Neural progenitor cell (in vitro differentiated cells): ENCODE results near the gene TSPAN33. TPM values are rescaled to one million over a fixed set of nuclear protein-coding genes. Genes with fewer than 3 reads are reported as not detected.

Experiments used
- DNase-seq: peaks from one replicate; pipeline ENCODE4 v3.0.0-alpha.2; 2016; ENCODE audit warnings: low spot score
- H2AFZ ChIP-seq: fragments of 200-600 bp; sonication (generic); replicated peaks from 2 replicates; pipeline ENCODE4 v1.6.1; 2016; ENCODE audit warnings: antibody characterized with exemption
- H3F3A ChIP-seq: fragments of 200-600 bp; sonication (generic); 2 replicates; pipeline ENCODE4 v1.6.1; 2016; ENCODE audit warnings: antibody characterized with exemption, low read depth
- H3K27ac ChIP-seq: fragments of 200-600 bp; sonication (generic); 2 replicates; pipeline ENCODE4 v1.5.1; 2016; ENCODE audit warnings: mild to moderate bottlenecking
- H3K27me3 ChIP-seq: fragments of 200-600 bp; sonication (generic); 2 replicates; pipeline ENCODE4 v1.6.1; 2016; ENCODE audit warnings: mild to moderate bottlenecking, moderate library complexity
- H3K36me3 ChIP-seq: fragments of 200-600 bp; sonication (generic); 2 replicates; pipeline ENCODE4 v1.5.1; 2016
- H3K4me1 ChIP-seq: fragments of 200-600 bp; sonication (generic); 2 replicates; pipeline ENCODE4 v1.6.1; 2016; ENCODE audit warnings: mixed run types
- H3K4me2 ChIP-seq: fragments of 200-600 bp; sonication (generic); 2 replicates; pipeline ENCODE4 v1.6.1; 2016
- H3K4me3 ChIP-seq: fragments of 200-600 bp; sonication (generic); 2 replicates; pipeline ENCODE4 v1.5.1; 2016
- H3K79me2 ChIP-seq: fragments of 200-600 bp; sonication (generic); 2 replicates; pipeline ENCODE4 v1.6.1; 2016; ENCODE audit warnings: low read depth
- H3K9ac ChIP-seq: fragments of 200-600 bp; sonication (generic); 2 replicates; pipeline ENCODE4 v1.6.1; 2016
- H3K9me3 ChIP-seq: fragments of 200-600 bp; sonication (generic); 2 replicates; pipeline ENCODE4 v1.5.1; 2016; ENCODE audit warnings: low read depth
- H4K20me1 ChIP-seq: fragments of 200-600 bp; sonication (generic); 2 replicates; pipeline ENCODE4 v1.6.1; 2016; ENCODE audit warnings: low read depth
- H3K27ac Mint-ChIP-seq: 3 replicates; pipeline ENCODE4 v1.8.0; 2021; ENCODE audit warnings: mixed read lengths
- H3K27me3 Mint-ChIP-seq: 2 replicates; pipeline ENCODE4 v1.8.0; 2022; ENCODE audit warnings: low read depth, mild to moderate bottlenecking, inconsistent platforms, moderate library complexity, mixed read lengths; ENCODE audit not compliant: insufficient read depth
- H3K36me3 Mint-ChIP-seq: 3 replicates; pipeline ENCODE4 v1.8.0; 2021; ENCODE audit warnings: mixed read lengths
- H3K4me1 Mint-ChIP-seq: 3 replicates; pipeline ENCODE4 v1.8.0; 2021; ENCODE audit warnings: mixed read lengths
- H3K4me3 Mint-ChIP-seq: 3 replicates; pipeline ENCODE4 v1.8.0; 2021; ENCODE audit warnings: mild to moderate bottlenecking, moderate library complexity, mixed read lengths
- H3K9me3 Mint-ChIP-seq: 3 replicates; pipeline ENCODE4 v1.8.0; 2020; ENCODE audit warnings: mixed read lengths
- EZH2 ChIP-seq: fragments of 200-600 bp; sonication (generic); IDR thresholded peaks from 2 replicates; pipeline ENCODE4 v1.6.1; 2017; ENCODE audit warnings: antibody characterized with exemption, mild to moderate bottlenecking, moderate library complexity
- EZH2phosphoT487 ChIP-seq: fragments of 200-600 bp; sonication (generic); IDR thresholded peaks from 2 replicates; pipeline ENCODE4 v1.6.1; 2017; ENCODE audit warnings: antibody characterized with exemption
- total RNA-seq: library from RNA; depleted of rRNA; stranded (reverse); fragments of >200 nt; gene quantifications from 2 replicates; pipeline ENCODE4 v1.2.3, GENCODE V29; 2015; ENCODE audit warnings: low replicate concordance
- TF ChIP-seq, protein P1 (sequence below): fragments of 200-600 bp; sonication (generic); IDR thresholded peaks from 2 replicates; pipeline ENCODE4 v1.5.1; 2017; ENCODE audit warnings: antibody characterized with exemption, mild to moderate bottlenecking

The TSPAN33 gene
- total RNA-seq, 1 donor from 2014 or later, result 34.5 TPM

DNA sequence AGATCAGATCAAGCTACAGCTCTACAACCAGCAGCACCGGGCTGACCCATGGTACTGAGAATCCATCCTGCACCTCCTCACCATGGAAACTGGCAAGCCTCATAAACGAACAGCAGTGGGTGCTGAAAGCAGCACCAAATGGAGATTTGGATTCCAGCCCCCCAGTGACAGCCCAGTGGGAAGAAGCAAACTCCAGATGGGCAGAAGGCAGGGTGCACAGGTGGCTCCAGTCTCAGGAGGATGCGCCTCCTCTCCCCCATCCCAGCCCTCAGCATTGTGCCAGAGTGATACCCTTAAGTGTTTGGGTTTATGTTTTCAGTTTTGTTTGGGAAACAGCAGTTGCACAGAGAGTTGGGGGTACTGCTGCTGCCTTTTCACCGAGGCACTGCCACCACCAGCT is 23.3 kb downstream of the TSPAN33 start:
- Mint-ChIP-seq H3K4me3 (peak overlapping the region; percentile 76), H3K27me3 (peaks cover 28% of the 10 kb centered on the region), H3K27ac (no peak overlapping the region), H3K4me1 (peaks cover 23% of the 10 kb centered on the region), H3K9me3 (no peaks in the 10 kb centered on the region), H3K36me3 (peaks cover 9% of the 10 kb centered on the region)
- no peaks in the 10 kb centered on the region for H3K79me2 ChIP-seq
- H4K20me1 ChIP-seq, result no peaks in the 10 kb centered on the region
- TF ChIP-seq EZH2phosphoT487, result no peak
- TF ChIP-seq EZH2, result no peak
- TF ChIP-seq, protein P1, sequence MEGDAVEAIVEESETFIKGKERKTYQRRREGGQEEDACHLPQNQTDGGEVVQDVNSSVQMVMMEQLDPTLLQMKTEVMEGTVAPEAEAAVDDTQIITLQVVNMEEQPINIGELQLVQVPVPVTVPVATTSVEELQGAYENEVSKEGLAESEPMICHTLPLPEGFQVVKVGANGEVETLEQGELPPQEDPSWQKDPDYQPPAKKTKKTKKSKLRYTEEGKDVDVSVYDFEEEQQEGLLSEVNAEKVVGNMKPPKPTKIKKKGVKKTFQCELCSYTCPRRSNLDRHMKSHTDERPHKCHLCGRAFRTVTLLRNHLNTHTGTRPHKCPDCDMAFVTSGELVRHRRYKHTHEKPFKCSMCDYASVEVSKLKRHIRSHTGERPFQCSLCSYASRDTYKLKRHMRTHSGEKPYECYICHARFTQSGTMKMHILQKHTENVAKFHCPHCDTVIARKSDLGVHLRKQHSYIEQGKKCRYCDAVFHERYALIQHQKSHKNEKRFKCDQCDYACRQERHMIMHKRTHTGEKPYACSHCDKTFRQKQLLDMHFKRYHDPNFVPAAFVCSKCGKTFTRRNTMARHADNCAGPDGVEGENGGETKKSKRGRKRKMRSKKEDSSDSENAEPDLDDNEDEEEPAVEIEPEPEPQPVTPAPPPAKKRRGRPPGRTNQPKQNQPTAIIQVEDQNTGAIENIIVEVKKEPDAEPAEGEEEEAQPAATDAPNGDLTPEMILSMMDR, result no peak
- no peak overlapping the region for H3K4me3 ChIP-seq
- no peak overlapping the region for H2AFZ ChIP-seq
- H3K4me2 ChIP-seq, result no peak overlapping the region
- H3K27ac ChIP-seq, result no peak overlapping the region
- peaks cover 23% of the 10 kb centered on the region for H3K4me1 ChIP-seq
- DNase-seq, result no peak
- H3K36me3 ChIP-seq, result no peaks in the 10 kb centered on the region
- H3K27me3 ChIP-seq, result peaks cover 9% of the 10 kb centered on the region
- H3F3A ChIP-seq, result peaks cover 31% of the 10 kb centered on the region
- no peaks in the 10 kb centered on the region for H3K9me3 ChIP-seq
- no peak overlapping the region for H3K9ac ChIP-seq

DNA sequence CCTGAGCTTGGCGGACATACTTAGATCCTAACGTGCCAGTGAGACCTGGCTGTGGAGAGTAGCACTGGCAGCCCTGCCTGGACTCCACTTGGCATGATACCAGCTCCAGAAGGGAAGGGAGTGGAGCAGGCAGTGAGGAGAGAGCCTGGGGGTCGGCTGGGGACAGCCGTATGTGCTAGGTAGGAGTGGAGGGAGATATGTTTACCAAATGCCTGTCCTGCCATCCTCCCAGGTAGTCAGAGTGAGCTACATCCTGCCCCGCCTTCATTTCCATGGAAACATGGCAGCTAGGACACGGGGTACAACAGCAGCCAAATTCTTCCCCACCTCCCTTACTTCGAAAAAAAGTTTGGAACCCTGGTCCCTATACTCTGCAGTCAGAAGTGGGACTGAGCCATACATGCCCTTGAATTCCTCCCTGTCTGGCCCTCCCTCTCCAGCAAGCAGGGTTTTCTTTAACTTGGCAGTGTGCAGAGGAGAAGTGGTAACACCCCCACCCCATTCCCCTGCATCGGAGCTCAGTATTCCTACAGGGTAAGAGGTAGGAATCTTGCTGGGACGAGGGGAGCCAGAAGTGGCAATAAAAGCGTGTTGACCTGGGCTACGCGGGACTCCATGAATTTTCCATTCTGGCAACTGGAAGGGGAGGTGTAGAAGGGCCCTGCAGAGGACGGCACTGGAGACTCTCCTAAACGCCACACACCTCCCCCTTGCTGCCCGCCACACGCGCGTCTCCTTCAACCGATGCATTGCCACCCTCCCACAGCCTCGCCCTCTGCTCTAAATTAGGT is 23.9 kb downstream of the TSPAN33 start:
- H3K4me3 ChIP-seq, result peak overlapping the region; percentile 44
- H3K9me3 Mint-ChIP-seq, result no peaks in the 10 kb centered on the region
- peaks cover 23% of the 10 kb centered on the region for H3K4me1 ChIP-seq
- H3K27ac Mint-ChIP-seq, result peak overlapping the region; percentile 89
- peaks cover 23% of the 10 kb centered on the region for H3K4me1 Mint-ChIP-seq
- peak overlapping the region; percentile 76 for H3K4me2 ChIP-seq
- H3K9ac ChIP-seq, result no peak overlapping the region
- H3K9me3 ChIP-seq, result no peaks in the 10 kb centered on the region
- H3K4me3 Mint-ChIP-seq, result peak overlapping the region; percentile 76
- H3K27ac ChIP-seq, result no peak overlapping the region
- no peaks in the 10 kb centered on the region for H3K36me3 ChIP-seq
- peak overlapping the region; percentile 53 for H2AFZ ChIP-seq
- H3K27me3 ChIP-seq, result peaks cover 9% of the 10 kb centered on the region
- no peaks in the 10 kb centered on the region for H4K20me1 ChIP-seq
- H3K79me2 ChIP-seq, result no peaks in the 10 kb centered on the region
- peak; percentile 38 for DNase-seq
- peaks cover 28% of the 10 kb centered on the region for H3K27me3 Mint-ChIP-seq
- TF ChIP-seq EZH2, result no peak
- TF ChIP-seq, protein P1, result no peak
- no peak for TF ChIP-seq EZH2phosphoT487
- peaks cover 31% of the 10 kb centered on the region for H3F3A ChIP-seq
- peaks cover 9% of the 10 kb centered on the region for H3K36me3 Mint-ChIP-seq

DNA sequence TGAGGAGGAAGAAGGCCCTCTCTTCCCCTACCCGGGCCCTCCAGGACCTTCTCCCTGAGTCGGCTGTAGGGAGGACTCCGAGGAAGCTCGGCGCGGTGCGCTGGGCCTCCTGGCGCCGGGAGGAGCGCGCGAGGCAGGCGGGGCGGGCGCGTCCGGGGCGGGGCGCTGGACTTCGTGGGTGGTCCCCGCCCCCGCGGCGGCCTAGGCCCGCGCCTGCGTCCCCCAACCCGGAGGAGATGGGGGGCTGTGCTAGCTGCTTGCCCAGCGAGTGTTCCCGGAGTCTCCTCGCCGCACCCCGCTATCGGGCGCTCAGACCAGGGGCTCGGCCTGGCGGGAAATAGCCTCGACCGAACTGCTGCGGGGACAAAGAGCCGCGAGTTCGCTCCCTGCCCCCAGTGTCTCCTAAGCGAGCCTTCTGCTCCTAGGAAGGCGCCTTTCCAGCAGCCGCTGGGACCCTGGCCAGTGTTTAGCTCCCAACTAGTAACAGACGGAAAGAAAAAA is 24.7 kb downstream of the TSPAN33 start:
- Mint-ChIP-seq H3K4me3 (peak overlapping the region; percentile 74), H3K27me3 (peaks cover 30% of the 10 kb centered on the region), H3K36me3 (peaks cover 9% of the 10 kb centered on the region), H3K9me3 (no peaks in the 10 kb centered on the region), H3K27ac (no peak overlapping the region), H3K4me1 (peaks cover 23% of the 10 kb centered on the region)
- Histone ChIP-seq H2AFZ (peak overlapping the region; percentile 53), H3K9ac (no peak overlapping the region), H3K27me3 (peaks cover 9% of the 10 kb centered on the region), H3F3A (peaks cover 31% of the 10 kb centered on the region), H3K4me1 (peaks cover 23% of the 10 kb centered on the region), H3K4me2 (peak overlapping the region; percentile 76), H3K36me3 (no peaks in the 10 kb centered on the region), H3K4me3 (peak overlapping the region; percentile 44), H4K20me1 (no peaks in the 10 kb centered on the region), H3K9me3 (no peaks in the 10 kb centered on the region), H3K79me2 (no peaks in the 10 kb centered on the region), H3K27ac (no peak overlapping the region)
- DNase-seq, result peak; percentile 80
- TF ChIP-seq, protein P1, result no peak
- peak; percentile 5 for TF ChIP-seq EZH2
